Measurements from ENCODE around the gene COA7.

The COA7 gene

GRCh38 chr1:52653207-52653849 lies 44.8 kb downstream of the COA7 start:
- ChIA-PET CTCF (no interaction called here), POLR2A (interaction anchor here (0.6 kb wide), 1 partner anchor 274 kb away, joined by 3 read pairs; no protein-coding TSS in a partner anchor)
- DNase-seq (ENCODE audit: extremely low spot score), result no peak
- TF ChIP-seq HDGF (IDR thresholded peaks at IDR 0.05; ENCODE audit: borderline replicate concordance) (no peak), TARDBP (IDR thresholded peaks at IDR 0.05) (no peak), FOXA1 (IDR thresholded peaks at IDR 0.05) (no peak), ARNT (IDR thresholded peaks at IDR 0.05) (no peak), SP1 (IDR thresholded peaks at IDR 0.05) (no peak), ELF4 (IDR thresholded peaks at IDR 0.05) (no peak)

- ChIA-PET POLR2A (interaction anchor here (1.1 to 1.4 kb wide), 2 partner anchors 8 to 75 kb away, joined by 3 read pairs; partner anchors contain the start of gene ZYG11B), CTCF (no interaction called here)
- TF ChIP-seq FOXM1 (IDR thresholded peaks at IDR 0.05; ENCODE audit: borderline replicate concordance) (no peak), FOXA1 (IDR thresholded peaks at IDR 0.05) (no peak), CTBP1 (IDR thresholded peaks at IDR 0.05; ENCODE audit: borderline replicate concordance) (no peak), ARNT (IDR thresholded peaks at IDR 0.05) (no peak)
- DNase-seq (ENCODE audit: extremely low spot score), result no peak
Observed at GRCh38 chr1:52651904-52652303, 46.2 kb downstream of the COA7 start.

- no peak for DNase-seq (ENCODE audit: extremely low spot score)
- POLR2A ChIA-PET, result no interaction called here
- no peak for TF ChIP-seq ARNT (IDR thresholded peaks at IDR 0.05)
- TF ChIP-seq CTBP1 (IDR thresholded peaks at IDR 0.05; ENCODE audit: borderline replicate concordance), result no peak
- no peak for TF ChIP-seq ELF4 (IDR thresholded peaks at IDR 0.05)
- no peak for TF ChIP-seq FOXA1 (IDR thresholded peaks at IDR 0.05)
- no peak for TF ChIP-seq FOXM1 (IDR thresholded peaks at IDR 0.05; ENCODE audit: borderline replicate concordance)
- TF ChIP-seq L3MBTL2 (conservative IDR thresholded peaks at IDR 0.05), result no peak
- CTCF ChIA-PET, result no interaction called here
Observed at GRCh38 chr1:52645261-52645660, 52.9 kb downstream of the COA7 start.

GRCh38 chr1:52641307-52641706 lies 56.8 kb downstream of the COA7 start:
- POLR2A ChIA-PET, result no interaction called here
- CTCF ChIA-PET, result no interaction called here
- no peak for TF ChIP-seq BHLHE40 (IDR thresholded peaks at IDR 0.05; ENCODE audit: borderline replicate concordance)
- no peak for TF ChIP-seq ARNT (IDR thresholded peaks at IDR 0.05)
- no peak for TF ChIP-seq FOXK2 (IDR thresholded peaks at IDR 0.05)
- TF ChIP-seq FOXA1 (IDR thresholded peaks at IDR 0.05), result no peak
- no peak for TF ChIP-seq NFRKB (IDR thresholded peaks at IDR 0.05)
- TF ChIP-seq CTBP1 (IDR thresholded peaks at IDR 0.05; ENCODE audit: borderline replicate concordance), result no peak
- no peak for TF ChIP-seq HDGF (IDR thresholded peaks at IDR 0.05; ENCODE audit: borderline replicate concordance)
- no peak for DNase-seq (ENCODE audit: extremely low spot score)

GRCh38 chr1:52640697-52641096 lies 57.5 kb downstream of the COA7 start:
- TF ChIP-seq SUZ12 (IDR thresholded peaks at IDR 0.05) (no peak), LEF1 (IDR thresholded peaks at IDR 0.05; ENCODE audit: borderline replicate concordance) (no peak), ELF4 (IDR thresholded peaks at IDR 0.05) (no peak), BHLHE40 (IDR thresholded peaks at IDR 0.05; ENCODE audit: borderline replicate concordance) (no peak), SP1 (IDR thresholded peaks at IDR 0.05) (no peak), FOXK2 (IDR thresholded peaks at IDR 0.05) (no peak)
- POLR2A ChIA-PET, result no interaction called here
- CTCF ChIA-PET, result no interaction called here
- no peak for DNase-seq (ENCODE audit: extremely low spot score)

- ChIA-PET POLR2A (no interaction called here), CTCF (no interaction called here)
- DNase-seq (ENCODE audit: extremely low spot score), result no peak
- TF ChIP-seq L3MBTL2 (conservative IDR thresholded peaks at IDR 0.05) (no peak), FOXA1 (IDR thresholded peaks at IDR 0.05) (no peak), SP1 (IDR thresholded peaks at IDR 0.05) (no peak), SUZ12 (IDR thresholded peaks at IDR 0.05) (no peak), ZNF384 (IDR thresholded peaks at IDR 0.05) (no peak), LEF1 (IDR thresholded peaks at IDR 0.05; ENCODE audit: borderline replicate concordance) (no peak), PKNOX1 (IDR thresholded peaks at IDR 0.05) (no peak), ELF4 (IDR thresholded peaks at IDR 0.05) (no peak), TARDBP (IDR thresholded peaks at IDR 0.05) (no peak), BHLHE40 (IDR thresholded peaks at IDR 0.05; ENCODE audit: borderline replicate concordance) (no peak), FOXM1 (IDR thresholded peaks at IDR 0.05; ENCODE audit: borderline replicate concordance) (no peak), CTBP1 (IDR thresholded peaks at IDR 0.05; ENCODE audit: borderline replicate concordance) (no peak), NFRKB (IDR thresholded peaks at IDR 0.05) (no peak), ARNT (IDR thresholded peaks at IDR 0.05) (no peak), FOXK2 (IDR thresholded peaks at IDR 0.05) (no peak), HDGF (IDR thresholded peaks at IDR 0.05; ENCODE audit: borderline replicate concordance) (no peak)
Observed at GRCh38 chr1:52637946-52638345, 60.2 kb downstream of the COA7 start.

- no peak for TF ChIP-seq PKNOX1 (IDR thresholded peaks at IDR 0.05)
- no peak for TF ChIP-seq ARNT (IDR thresholded peaks at IDR 0.05)
- no peak for TF ChIP-seq ZNF384 (IDR thresholded peaks at IDR 0.05)
- TF ChIP-seq FOXK2 (IDR thresholded peaks at IDR 0.05), result no peak
- TF ChIP-seq TARDBP (IDR thresholded peaks at IDR 0.05), result no peak
- no peak for TF ChIP-seq ELF4 (IDR thresholded peaks at IDR 0.05)
- TF ChIP-seq L3MBTL2 (conservative IDR thresholded peaks at IDR 0.05), result no peak
- TF ChIP-seq FOXM1 (IDR thresholded peaks at IDR 0.05; ENCODE audit: borderline replicate concordance), result no peak
- no peak for TF ChIP-seq FOXA1 (IDR thresholded peaks at IDR 0.05)
- TF ChIP-seq SP1 (IDR thresholded peaks at IDR 0.05), result no peak
- no peak for TF ChIP-seq HDGF (IDR thresholded peaks at IDR 0.05; ENCODE audit: borderline replicate concordance)
- TF ChIP-seq BHLHE40 (IDR thresholded peaks at IDR 0.05; ENCODE audit: borderline replicate concordance), result no peak
- TF ChIP-seq NFRKB (IDR thresholded peaks at IDR 0.05), result no peak
- no peak for TF ChIP-seq SUZ12 (IDR thresholded peaks at IDR 0.05)
- ChIA-PET POLR2A (no interaction called here), CTCF (no interaction called here)
- no peak for DNase-seq (ENCODE audit: extremely low spot score)
Observed at GRCh38 chr1:52636721-52637695, 61.1 kb downstream of the COA7 start.
